ENCODE results near the gene KDM4C. TPM values are rescaled to one million over a fixed set of nuclear protein-coding genes. Genes with fewer than 3 reads are reported as not detected.

The KDM4C gene
- total and polyA plus RNA-seq, 2 of the 13 experiments (the other 11 are each of a cell fraction or from before 2014, with no cell fraction given), result 19.4 to 23.6 TPM

DNA sequence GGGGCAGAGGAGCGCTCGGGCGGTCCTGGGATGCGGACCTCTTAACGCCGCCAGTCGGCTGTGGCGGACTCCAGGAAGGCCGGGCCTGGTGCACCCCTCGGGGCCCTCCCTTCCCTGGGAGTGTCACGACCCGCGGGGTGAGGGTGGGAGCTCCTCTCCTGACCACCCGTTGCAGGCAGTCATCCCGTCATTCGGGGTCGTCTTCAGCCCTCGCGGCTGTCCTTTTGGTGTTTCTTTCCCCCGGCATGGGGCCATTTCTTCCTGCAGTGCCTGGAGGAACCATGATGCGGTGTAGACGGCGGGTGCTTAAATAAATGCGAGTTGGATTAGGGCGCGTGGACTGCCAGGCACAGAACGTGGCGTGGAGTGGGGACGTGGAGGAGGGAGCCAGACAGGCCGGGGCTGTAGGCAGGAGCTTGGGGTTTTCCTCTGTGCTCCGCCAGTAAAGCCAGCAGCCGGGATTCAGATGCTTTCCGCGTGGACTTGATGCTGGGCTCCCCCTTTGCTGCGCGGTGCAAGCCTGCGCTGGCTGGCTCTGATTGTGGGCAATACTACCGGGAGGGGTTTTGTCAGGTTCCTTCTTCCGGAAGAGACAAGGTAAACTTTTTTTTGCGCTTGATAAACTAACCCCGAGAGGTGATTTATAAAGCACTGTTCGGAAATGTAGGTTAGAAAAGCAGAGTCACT is 868 bp downstream of the KDM4C start (continued):
- no peak for TF ChIP-seq ZNF460 (CRISPR knock-in tag; IDR thresholded peaks at IDR 0.05; ENCODE audit: borderline replicate concordance)
- TF ChIP-seq, protein P1, sequence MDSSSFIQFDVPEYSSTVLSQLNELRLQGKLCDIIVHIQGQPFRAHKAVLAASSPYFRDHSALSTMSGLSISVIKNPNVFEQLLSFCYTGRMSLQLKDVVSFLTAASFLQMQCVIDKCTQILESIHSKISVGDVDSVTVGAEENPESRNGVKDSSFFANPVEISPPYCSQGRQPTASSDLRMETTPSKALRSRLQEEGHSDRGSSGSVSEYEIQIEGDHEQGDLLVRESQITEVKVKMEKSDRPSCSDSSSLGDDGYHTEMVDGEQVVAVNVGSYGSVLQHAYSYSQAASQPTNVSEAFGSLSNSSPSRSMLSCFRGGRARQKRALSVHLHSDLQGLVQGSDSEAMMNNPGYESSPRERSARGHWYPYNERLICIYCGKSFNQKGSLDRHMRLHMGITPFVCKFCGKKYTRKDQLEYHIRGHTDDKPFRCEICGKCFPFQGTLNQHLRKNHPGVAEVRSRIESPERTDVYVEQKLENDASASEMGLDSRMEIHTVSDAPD (CRISPR knock-in tag; IDR thresholded peaks at IDR 0.05), result no peak
- TF ChIP-seq ZNF609 (CRISPR knock-in tag; IDR thresholded peaks at IDR 0.05; ENCODE audit: borderline replicate concordance), result peak; percentile 8; the same call in 1 of the 2 replicates
- TF ChIP-seq ZNF589 (CRISPR knock-in tag; conservative IDR thresholded peaks at IDR 0.05), result no peak
- TF ChIP-seq POLR2AphosphoS5 (IDR thresholded peaks at IDR 0.05; ENCODE audit: low read depth, low read length), result no peak
- TF ChIP-seq KLF6 (CRISPR knock-in tag; IDR thresholded peaks at IDR 0.05), result no peak
- TF ChIP-seq TBP (CRISPR knock-in tag; IDR thresholded peaks at IDR 0.05), result no peak
- TF ChIP-seq BRF2 (CRISPR knock-in tag; IDR thresholded peaks at IDR 0.05), result no peak
- no peak for TF ChIP-seq ZSCAN21 (CRISPR knock-in tag; IDR thresholded peaks at IDR 0.05; ENCODE audit: borderline replicate concordance)
- no peak for TF ChIP-seq FLYWCH1 (CRISPR knock-in tag; IDR thresholded peaks at IDR 0.05)
- TF ChIP-seq NFKBIZ (CRISPR knock-in tag; IDR thresholded peaks at IDR 0.05), result no peak
- TF ChIP-seq ZNF513 (CRISPR knock-in tag; conservative IDR thresholded peaks at IDR 0.05), result no peak
- no peak for TF ChIP-seq BCL3 (CRISPR knock-in tag; IDR thresholded peaks at IDR 0.05)
- TF ChIP-seq ZBTB20 (CRISPR knock-in tag; IDR thresholded peaks at IDR 0.05; ENCODE audit: borderline replicate concordance, low read depth), result no peak
- TF ChIP-seq ZSCAN31 (CRISPR knock-in tag; IDR thresholded peaks at IDR 0.05; ENCODE audit: low read depth), result no peak
- no peak for TF ChIP-seq HOMEZ (CRISPR knock-in tag; IDR thresholded peaks at IDR 0.05; ENCODE audit: low read depth)
- no peak; the same call in 1 of the 2 replicates for TF ChIP-seq ZNF558 (CRISPR knock-in tag; IDR thresholded peaks at IDR 0.05; ENCODE audit: borderline replicate concordance)
